Neural cell (in vitro differentiated cells): ENCODE data around the gene RETN.

Experiments
- CTCF ChIP-seq: fragments of 450-650 bp; IDR thresholded peaks from 2 replicates; pipeline ENCODE4 v1.5.1; 2014; ENCODE audit warnings: antibody characterized with exemption, mild to moderate bottlenecking, moderate library complexity; ENCODE audit not compliant: poor library complexity, severe bottlenecking
- EP300 ChIP-seq: fragments of 450-650 bp; conservative IDR thresholded peaks from 2 replicates; pipeline ENCODE4 v1.6.1; 2014; ENCODE audit warnings: antibody characterized with exemption, mild to moderate bottlenecking, moderate library complexity; ENCODE audit not compliant: poor library complexity, severe bottlenecking
- POLR2AphosphoS5 ChIP-seq: IDR thresholded peaks from 2 replicates; pipeline ENCODE4 v1.6.1; 2012
- REST ChIP-seq: IDR thresholded peaks from 2 replicates; pipeline ENCODE4 v1.6.1; 2012; ENCODE audit warnings: borderline replicate concordance
- SMC3 ChIP-seq: fragments of 450-650 bp; conservative IDR thresholded peaks from 2 replicates; pipeline ENCODE4 v1.6.1; 2014; ENCODE audit warnings: antibody characterized with exemption, mild to moderate bottlenecking, moderate library complexity; ENCODE audit not compliant: poor library complexity

GRCh38 chr19:7687177-7687576 lies 18.3 kb downstream of the RETN start:
- TF ChIP-seq CTCF (no peak), EP300 (no peak), SMC3 (no peak), POLR2AphosphoS5 (no peak), REST (no peak)
